22Rv1 (cell line): ENCODE measurements around the gene STC2.

Experiments used
- H3K27ac ChIP-seq: fragments of 450-650 bp; 2 replicates; pipeline ENCODE4 v1.5.1; 2017
- CTCF ChIP-seq: fragments of 450-650 bp; IDR thresholded peaks from 2 replicates; pipeline ENCODE4 v1.5.1; 2017; ENCODE audit warnings: mild to moderate bottlenecking
- ZFX ChIP-seq: fragments of 450-650 bp; IDR thresholded peaks from 2 replicates; pipeline ENCODE4 v1.6.1; 2017; ENCODE audit warnings: antibody characterized with exemption, borderline replicate concordance

STC2 gene

GRCh38 chr5:173316339-173317020 is 11.7 kb downstream of the STC2 start:
- H3K27ac ChIP-seq = no peak overlapping the region
- TF ChIP-seq ZFX (no peak), CTCF (no peak)

GRCh38 chr5:173315495-173316338 is 12.5 kb downstream of the STC2 start:
- H3K27ac ChIP-seq = peak overlapping the region; percentile 50
- TF ChIP-seq CTCF (no peak), ZFX (no peak)

- peak overlapping the region; percentile 50; the same call in 1 of the 2 replicates for H3K27ac ChIP-seq
- TF ChIP-seq ZFX (no peak), CTCF (no peak)
Measured at GRCh38 chr5:173314166-173314952, 13.9 kb downstream of the STC2 start.

GRCh38 chr5:173313351-173313801 is 14.8 kb downstream of the STC2 start:
- no peak overlapping the region for H3K27ac ChIP-seq
- no peak for TF ChIP-seq CTCF
- TF ChIP-seq ZFX = no peak

- no peak overlapping the region for H3K27ac ChIP-seq
- TF ChIP-seq CTCF (no peak), ZFX (no peak)
Measured at GRCh38 chr5:173312821-173313220, 15.4 kb downstream of the STC2 start.

GRCh38 chr5:173311818-173312585 is 16.2 kb downstream of the STC2 start:
- no peak overlapping the region for H3K27ac ChIP-seq

More at GRCh38 chr5:173311818-173312585, 16.2 kb downstream of the STC2 start:
- TF ChIP-seq CTCF (no peak), ZFX (no peak)
